Right hindlimb (tissue), 1 donor: Measurements from ENCODE around the gene JPH3.
"Not testable (repeated sequence)": the region's sequence is repeated elsewhere in the genome, so short reads cannot be mapped to it uniquely, and the experiment has no call there.

ENCODE experiments used
- DNase-seq: peaks from one replicate; pipeline ENCODE4 v3.0.0-alpha.2; 2018

Gene JPH3

DNA sequence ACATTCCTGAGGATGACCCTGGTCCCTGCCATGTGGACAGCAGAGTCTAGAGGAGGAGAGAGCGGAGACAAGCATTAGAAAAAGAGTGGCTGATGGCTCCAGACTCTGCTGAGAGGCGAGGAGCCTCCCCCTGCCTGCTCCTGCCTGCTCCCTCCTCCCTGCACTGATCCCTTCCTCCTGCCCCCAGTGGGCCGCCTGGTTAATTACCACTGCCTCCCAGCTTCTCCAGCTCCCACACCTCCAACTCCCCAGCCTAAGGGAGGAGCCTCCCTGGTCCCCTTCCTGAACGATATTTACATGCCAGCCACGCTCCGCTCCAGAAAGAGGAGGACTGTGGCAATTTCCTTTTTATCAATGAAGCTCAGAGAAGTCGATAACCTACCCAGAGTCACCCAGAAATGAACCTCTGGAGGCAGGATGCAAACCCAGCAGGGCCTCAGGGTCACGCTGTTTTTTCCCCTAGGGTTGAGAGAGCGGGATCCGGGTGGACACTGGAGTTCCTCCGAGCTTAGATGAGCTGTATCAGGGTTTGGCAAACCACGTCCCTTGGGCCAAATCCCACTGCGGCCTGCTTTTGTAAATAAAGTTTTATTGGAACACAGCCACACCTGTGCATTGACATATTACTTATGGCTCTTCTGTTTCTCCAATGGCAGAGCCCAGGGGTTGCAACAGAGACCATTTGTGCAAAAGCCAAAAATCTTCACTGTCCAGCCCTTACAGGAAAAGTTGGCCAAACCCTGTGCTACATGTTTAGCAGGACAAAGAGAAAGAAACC, 27.1 kb upstream of the JPH3 start:
- no peak for DNase-seq

DNA sequence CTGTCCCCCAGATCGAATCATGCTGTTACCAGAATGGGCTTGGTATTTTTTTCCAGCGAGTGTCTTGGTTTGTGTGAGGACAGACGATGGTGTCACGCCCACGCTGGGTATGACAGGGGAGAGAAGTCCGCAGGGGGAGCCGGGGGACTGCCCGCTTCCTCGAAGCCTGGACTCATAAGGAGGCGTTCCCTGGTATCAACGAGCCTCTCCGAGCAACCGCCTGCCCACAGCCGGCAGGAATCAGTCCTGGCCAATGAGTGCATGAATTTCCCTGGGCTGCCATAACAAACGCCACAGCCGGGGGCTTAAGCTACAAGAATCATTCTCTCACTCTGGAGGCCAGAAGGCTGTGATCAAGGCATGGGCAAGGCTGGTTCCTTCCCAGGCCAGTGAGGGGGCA, 26.1 kb upstream of the JPH3 start:
- no peak for DNase-seq

- DNase-seq, result not testable (repeated sequence)
These were observed 24.0 kb upstream of the JPH3 start for GRCh38 chr16:87578142-87578930.

DNA sequence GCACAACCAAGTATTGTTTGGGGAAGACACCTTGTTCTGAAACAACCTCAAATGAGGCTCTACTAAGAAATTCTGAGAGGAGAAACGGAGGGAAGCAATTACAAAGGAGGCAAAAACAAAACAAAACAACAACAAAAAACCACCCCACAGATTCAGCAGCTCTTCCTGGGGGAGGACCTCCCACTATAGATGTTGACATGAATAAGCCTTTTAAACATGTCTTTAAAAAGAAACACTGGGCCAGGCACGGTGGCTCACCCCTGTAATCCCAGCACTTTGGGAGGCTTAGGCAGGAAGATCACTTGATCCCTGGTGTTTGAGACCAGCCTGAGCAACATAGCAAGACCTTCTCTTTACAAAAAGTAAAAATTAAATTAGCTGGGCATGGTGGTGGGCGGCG, 22.6 kb upstream of the JPH3 start:
- no peak for DNase-seq

GRCh38 chr16:87580855-87581261, 21.4 kb upstream of the JPH3 start:
- DNase-seq, result no peak

DNA sequence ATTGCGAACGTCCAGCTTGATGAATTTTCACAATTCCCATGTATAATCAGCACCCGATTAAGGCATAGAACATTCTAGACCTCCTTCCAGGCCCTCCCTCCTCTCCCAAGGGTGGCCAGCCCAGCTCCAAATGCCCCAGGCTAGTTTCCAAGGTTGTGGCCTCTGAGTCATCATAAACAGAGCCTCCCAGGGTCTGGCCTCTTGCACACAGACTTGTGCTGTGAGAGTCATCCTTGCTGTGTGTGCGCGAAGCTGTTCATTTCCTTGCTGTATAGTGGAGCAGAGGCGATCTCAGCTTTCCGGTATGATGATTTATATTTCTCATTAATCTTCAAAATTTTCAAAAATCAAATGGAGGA, 20.5 kb upstream of the JPH3 start:
- peak; percentile 69 for DNase-seq

GRCh38 chr16:87582216-87582965, 19.9 kb upstream of the JPH3 start:
- DNase-seq, result peak; percentile 74

DNA sequence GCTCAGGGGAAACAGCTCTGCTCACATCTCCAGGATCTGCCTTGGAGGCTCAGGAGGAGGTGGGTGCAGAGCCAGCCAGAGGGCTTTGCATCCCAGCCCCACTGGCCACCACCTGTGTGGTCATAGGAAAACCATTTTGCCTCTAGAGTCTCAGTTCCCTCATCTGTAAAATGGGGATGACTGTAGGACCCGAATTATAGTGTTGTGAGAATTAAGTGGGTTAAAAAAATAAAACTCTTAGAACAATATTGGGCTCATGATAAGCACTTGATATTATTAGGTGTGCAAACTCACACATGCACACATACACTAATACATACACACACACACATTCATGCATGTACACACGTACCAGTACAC, 19.4 kb upstream of the JPH3 start:
- no peak for DNase-seq

DNA sequence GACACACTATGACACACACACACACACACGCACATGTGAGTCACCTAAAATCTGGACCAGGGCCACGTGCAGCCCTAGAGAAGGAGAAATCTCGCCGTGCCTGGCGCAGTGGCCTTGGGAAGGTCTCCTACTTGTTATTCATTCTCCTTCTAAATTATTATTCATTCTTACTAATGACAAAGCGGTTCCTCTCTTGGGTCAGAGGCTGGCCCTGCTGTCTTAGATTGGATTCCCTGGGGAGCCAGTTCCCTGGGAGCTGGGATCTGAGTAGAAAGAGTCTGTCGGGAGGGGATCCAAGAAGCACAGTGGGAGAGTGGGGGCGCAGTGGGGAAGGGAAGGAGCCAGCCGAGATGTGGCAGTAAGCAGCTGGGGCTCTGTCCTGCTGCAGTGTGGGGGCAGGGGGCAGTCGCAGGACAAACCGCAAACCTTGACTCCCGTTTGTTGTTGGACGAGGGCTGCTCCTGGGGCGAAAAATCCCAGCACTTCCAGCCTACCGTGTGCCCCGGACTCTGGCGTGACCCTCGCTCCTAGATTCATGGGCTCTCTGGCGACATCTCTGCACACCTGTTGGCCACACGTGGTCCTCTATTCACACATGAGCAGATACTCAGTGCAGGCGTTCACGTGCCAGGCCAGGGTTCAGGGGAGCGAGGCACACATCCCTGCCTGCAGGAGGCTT, 18.7 kb upstream of the JPH3 start:
- no peak for DNase-seq

GRCh38 chr16:87584271-87584670, 18.0 kb upstream of the JPH3 start:
- no peak for DNase-seq

DNA sequence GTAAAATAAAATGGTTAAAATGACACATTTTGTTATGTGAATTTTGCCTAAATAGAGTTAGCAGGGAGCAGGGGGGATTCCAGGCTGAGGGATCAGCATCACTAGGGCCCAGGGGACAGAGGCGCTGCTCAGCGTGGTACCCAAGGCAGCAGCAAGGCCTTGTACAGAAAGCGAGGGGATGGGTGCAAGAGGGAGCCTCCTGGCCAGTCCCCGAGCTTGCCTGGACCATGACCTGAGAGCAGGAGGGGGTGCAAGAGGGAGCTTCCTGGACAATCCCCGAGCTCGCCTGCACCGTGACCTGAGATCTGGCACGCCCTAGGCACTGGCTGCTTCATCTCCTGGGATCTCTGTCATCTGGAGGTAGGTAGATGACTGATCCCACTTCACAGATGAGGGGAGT, 17.3 kb upstream of the JPH3 start:
- DNase-seq, result no peak

- no peak for DNase-seq
These were observed 16.7 kb upstream of the JPH3 start for GRCh38 chr16:87585442-87586200.

GRCh38 chr16:87586201-87586782, 16.0 kb upstream of the JPH3 start:
- no peak for DNase-seq

- DNase-seq, result no peak
These were observed 14.7 kb upstream of the JPH3 start for GRCh38 chr16:87587636-87588035.

- DNase-seq, result no peak
These were observed 10.1 kb upstream of the JPH3 start for GRCh38 chr16:87592018-87592712.

DNA sequence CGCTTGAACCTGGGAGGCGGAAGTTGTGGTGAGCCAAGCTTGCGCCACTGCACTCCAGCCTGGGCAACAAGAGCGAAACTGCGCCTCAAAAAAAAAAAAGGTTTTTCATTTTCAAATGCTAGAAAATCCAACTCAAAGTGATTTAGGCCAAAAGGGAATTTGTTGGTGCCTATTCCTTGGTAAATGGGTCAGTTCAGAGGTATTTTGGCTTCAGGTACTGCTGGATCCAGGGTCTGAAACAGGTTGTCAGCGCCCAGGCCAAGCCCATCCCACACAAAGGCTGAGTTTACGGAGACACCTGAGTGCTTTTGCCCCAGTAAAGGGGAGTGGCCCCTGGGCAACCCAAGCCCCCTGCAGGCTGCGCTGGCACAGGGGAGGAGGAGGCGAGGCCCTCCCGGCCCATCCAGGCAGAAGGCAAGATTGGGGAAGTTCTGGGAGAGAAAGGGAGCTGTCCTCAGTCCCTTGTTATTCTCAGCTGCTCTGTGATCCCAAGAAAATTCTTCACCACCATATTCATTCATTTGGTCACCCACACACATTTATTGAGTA, 8.5 kb upstream of the JPH3 start:
- no peak for DNase-seq

DNA sequence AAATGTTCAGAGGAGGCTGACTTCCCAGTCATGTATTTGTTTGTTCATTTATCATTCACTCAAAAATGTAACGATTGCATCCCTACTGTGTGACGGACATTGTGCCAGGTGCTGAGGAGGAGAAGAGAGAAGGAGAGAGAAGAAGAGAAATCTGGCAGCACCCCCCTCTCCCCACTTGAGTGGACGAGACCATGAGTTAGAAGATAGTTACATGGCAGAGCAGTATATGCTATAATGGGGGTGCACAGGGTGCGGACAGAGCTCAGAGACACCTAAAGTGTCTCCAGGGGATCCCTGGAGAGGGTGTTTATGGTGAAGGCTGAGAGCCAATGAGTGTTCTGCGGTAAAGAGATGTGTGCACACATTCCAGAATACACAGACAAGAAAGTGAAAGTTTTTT, 6.6 kb upstream of the JPH3 start:
- no peak for DNase-seq

GRCh38 chr16:87597324-87597830, 4.9 kb upstream of the JPH3 start:
- DNase-seq, result no peak

DNA sequence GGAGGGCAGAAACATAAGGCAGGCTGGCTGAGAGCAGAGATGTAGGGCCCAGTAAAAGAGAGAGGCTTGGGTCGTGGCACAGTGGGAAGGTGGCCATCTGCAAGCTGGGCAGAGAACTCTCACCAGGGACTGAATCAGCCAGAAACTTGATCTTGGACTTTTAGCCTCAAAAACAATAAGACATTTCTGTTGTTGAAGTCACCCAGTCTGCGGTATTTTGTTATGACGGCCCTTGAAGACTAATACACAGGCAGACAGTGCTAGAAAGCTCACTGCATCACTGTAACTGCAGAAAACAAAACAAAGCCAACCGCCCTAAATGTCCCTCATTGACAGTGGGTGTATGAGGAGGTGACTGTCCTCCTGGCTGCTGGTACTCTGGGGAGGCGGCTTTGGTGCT, 3.9 kb upstream of the JPH3 start:
- no peak for DNase-seq

GRCh38 chr16:87600246-87600645, 2.1 kb upstream of the JPH3 start:
- DNase-seq, result no peak
